Measurements from ENCODE around the gene OR8U1. TPM values are rescaled to one million over a fixed set of nuclear protein-coding genes. Genes with fewer than 3 reads are reported as not detected.

The OR8U1 gene
- total RNA-seq, 1 donor from 2014 or later: not detected

- no peaks in the 10 kb centered on the region for H3K9me3 ChIP-seq (ENCODE audit: control insufficient read depth in 3 of 3, low read length in 3 of 3)
- no peak overlapping the region for H3K27ac ChIP-seq (ENCODE audit: low read depth, low read length)
- H3K9ac ChIP-seq (ENCODE audit: low read depth in 1 of 3, low read length in 3 of 3): no peak overlapping the region
- H3K27me3 ChIP-seq (ENCODE audit: control insufficient read depth in 3 of 3, insufficient read depth in 3 of 3, low read length in 3 of 3): no peaks in the 10 kb centered on the region
- H3K4me1 ChIP-seq (ENCODE audit: control insufficient read depth in 3 of 3, insufficient read depth in 3 of 3, low read length in 3 of 3): no peaks in the 10 kb centered on the region
- no peak overlapping the region for H3K4me3 ChIP-seq (ENCODE audit: low read length in 3 of 3)
- no peaks in the 10 kb centered on the region for H3K36me3 ChIP-seq (ENCODE audit: control insufficient read depth in 3 of 3, insufficient read depth in 3 of 3, low read length in 3 of 3)
Measured at GRCh38 chr11:56404393-56404792, 29.0 kb downstream of the OR8U1 start.

DNA sequence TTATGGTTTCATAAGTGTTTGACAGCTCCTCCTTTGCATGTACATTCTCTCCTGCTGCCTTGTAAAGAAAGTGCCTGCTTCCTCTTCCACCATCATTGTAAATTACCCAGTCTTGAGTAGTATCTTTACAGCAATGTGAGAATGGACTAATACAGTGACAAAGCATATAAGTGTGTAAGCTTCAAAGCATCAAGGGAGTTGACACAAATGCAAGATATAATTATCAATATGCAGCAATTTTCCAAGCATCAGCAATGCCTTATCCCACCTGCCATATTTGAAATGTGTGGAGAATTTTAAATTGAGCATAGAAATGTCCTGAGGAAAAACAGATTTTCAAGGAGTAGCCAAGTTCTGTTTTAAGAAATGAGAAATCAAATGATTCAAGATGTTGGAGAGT, 35.4 kb downstream of the OR8U1 start:
- H3K9me3 ChIP-seq (ENCODE audit: control insufficient read depth in 3 of 3, low read length in 3 of 3): no peaks in the 10 kb centered on the region
- H3K27me3 ChIP-seq (ENCODE audit: control insufficient read depth in 3 of 3, insufficient read depth in 3 of 3, low read length in 3 of 3): no peaks in the 10 kb centered on the region
- H3K9ac ChIP-seq (ENCODE audit: low read depth in 1 of 3, low read length in 3 of 3): no peak overlapping the region
- H3K4me3 ChIP-seq (ENCODE audit: low read length in 3 of 3): no peak overlapping the region
- no peaks in the 10 kb centered on the region for H3K4me1 ChIP-seq (ENCODE audit: control insufficient read depth in 3 of 3, insufficient read depth in 3 of 3, low read length in 3 of 3)
- H3K27ac ChIP-seq (ENCODE audit: low read depth, low read length): no peak overlapping the region
- no peaks in the 10 kb centered on the region for H3K36me3 ChIP-seq (ENCODE audit: control insufficient read depth in 3 of 3, insufficient read depth in 3 of 3, low read length in 3 of 3)

DNA sequence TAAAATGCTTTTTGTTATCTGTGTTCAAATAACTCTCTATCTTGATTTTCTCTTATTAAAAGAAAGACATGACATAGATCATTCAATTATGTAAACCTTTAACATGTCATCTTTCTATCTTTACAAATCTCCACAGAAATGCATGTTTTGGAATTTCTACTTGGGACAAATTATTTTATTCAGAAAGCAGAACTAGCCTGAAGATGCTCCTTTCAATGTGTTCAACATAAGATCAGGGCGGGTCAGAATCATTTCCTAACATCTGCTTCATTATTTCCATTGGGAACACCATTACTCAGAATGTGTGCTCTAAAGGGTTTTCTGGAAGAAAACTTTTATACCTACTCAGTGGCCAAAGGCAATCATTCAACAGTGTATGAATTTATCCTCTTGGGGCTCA, 37.0 kb downstream of the OR8U1 start, which contains the start of gene OR5AL1:
OR5AL1 (plus strand) TSS at position 301 of the 400 bp plus-strand sequence.
- H3K9ac ChIP-seq (ENCODE audit: low read depth in 1 of 3, low read length in 3 of 3): no peak within 1 kb of the TSS
- no peaks in the 10 kb centered on the region for H3K36me3 ChIP-seq (ENCODE audit: control insufficient read depth in 3 of 3, insufficient read depth in 3 of 3, low read length in 3 of 3)
- no peaks in the 10 kb centered on the region for H3K27me3 ChIP-seq (ENCODE audit: control insufficient read depth in 3 of 3, insufficient read depth in 3 of 3, low read length in 3 of 3)
- no peak within 1 kb of the TSS for H3K4me3 ChIP-seq (ENCODE audit: low read length in 3 of 3)
- no peak within 1 kb of the TSS for H3K27ac ChIP-seq (ENCODE audit: low read depth, low read length)
- H3K4me1 ChIP-seq (ENCODE audit: control insufficient read depth in 3 of 3, insufficient read depth in 3 of 3, low read length in 3 of 3): no peaks in the 10 kb centered on the region
- no peaks in the 10 kb centered on the region for H3K9me3 ChIP-seq (ENCODE audit: control insufficient read depth in 3 of 3, low read length in 3 of 3)

Other genes starting within 250 kb of the OR8U1 start
- gene OR8J3, start 235.4 kb upstream of the OR8U1 start, total RNA-seq: not detected
- not detected for gene OR8K5, start 215.3 kb upstream of the OR8U1 start, total RNA-seq
- not detected for gene OR5J2, start 199.0 kb upstream of the OR8U1 start, total RNA-seq
- not detected for gene OR5T2, start 141.4 kb upstream of the OR8U1 start, total RNA-seq
- gene OR5T3, start 123.4 kb upstream of the OR8U1 start, total RNA-seq: not detected
- gene OR5T1, start 101.5 kb upstream of the OR8U1 start, total RNA-seq: not detected
- gene OR8H1, start 83.4 kb upstream of the OR8U1 start, total RNA-seq: not detected
- not detected for gene OR8K3, start 60.5 kb upstream of the OR8U1 start, total RNA-seq
- gene OR8K1, start 29.6 kb upstream of the OR8U1 start, total RNA-seq: not detected
- not detected for gene OR8J1, start 21.3 kb upstream of the OR8U1 start, total RNA-seq
- gene OR5AL1, start 37.1 kb downstream of the OR8U1 start, total RNA-seq: not detected
- gene OR5M3, start 97.7 kb downstream of the OR8U1 start, total RNA-seq: not detected
- not detected for gene OR5M8, start 115.7 kb downstream of the OR8U1 start, total RNA-seq
- not detected for gene OR5M11, start 167.6 kb downstream of the OR8U1 start, total RNA-seq
- not detected for gene OR5M10, start 202.1 kb downstream of the OR8U1 start, total RNA-seq
- not detected for gene OR5M1, start 239.2 kb downstream of the OR8U1 start, total RNA-seq

Data from skeletal muscle tissue (tissue), 4 donors.